SW480 (cell line): ENCODE data around the gene DNAH3.
"Not testable (repeated sequence)": the region's sequence is repeated elsewhere in the genome, so short reads cannot be mapped to it uniquely, and the experiment has no call there.

Experiments used
- DNase-seq: peaks from one replicate; pipeline ENCODE4 v3.0.0-alpha.2; 2016; ENCODE audit warnings: low spot score

DNAH3 gene

DNA sequence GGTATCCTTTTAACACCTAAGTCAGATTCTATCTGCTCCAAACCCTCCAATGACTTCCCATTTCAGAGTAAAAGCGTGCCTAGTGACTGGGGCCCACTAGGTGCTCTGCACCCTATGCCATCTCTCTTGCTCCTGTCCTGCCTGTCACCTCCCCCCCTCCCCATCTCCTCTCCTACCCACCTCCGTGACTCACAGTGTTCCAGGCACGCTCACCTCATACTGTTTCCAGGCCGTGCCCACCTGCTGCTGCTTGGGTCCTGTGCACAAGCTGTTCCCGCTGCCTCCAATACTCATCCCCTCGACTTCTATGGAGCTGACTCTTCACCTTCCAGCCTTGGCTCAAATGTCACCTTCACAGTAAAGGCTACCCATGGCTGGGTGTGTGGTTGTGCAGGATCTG lies 21.7 kb downstream of the DNAH3 start:
- DNase-seq = no peak

DNA sequence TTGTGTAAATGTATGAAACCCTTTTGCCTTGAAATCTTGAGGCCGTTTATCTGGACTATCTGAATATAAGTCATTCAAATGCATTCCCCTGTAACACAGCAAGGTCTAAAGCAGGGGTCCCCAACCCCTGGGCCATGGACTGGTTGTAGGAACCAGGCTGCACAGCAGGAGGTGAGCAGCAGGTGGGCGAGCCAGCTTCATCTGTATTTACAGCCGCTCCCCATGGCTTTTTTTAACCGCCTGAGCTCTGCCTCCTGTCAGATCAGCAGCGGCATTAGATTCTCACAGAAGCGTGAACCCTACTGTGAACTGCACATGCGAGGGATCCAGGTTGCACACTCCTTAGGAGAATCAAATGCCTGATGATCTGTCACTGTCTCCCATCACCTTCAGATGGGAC lies 24.1 kb downstream of the DNAH3 start:
- no peak for DNase-seq

DNA sequence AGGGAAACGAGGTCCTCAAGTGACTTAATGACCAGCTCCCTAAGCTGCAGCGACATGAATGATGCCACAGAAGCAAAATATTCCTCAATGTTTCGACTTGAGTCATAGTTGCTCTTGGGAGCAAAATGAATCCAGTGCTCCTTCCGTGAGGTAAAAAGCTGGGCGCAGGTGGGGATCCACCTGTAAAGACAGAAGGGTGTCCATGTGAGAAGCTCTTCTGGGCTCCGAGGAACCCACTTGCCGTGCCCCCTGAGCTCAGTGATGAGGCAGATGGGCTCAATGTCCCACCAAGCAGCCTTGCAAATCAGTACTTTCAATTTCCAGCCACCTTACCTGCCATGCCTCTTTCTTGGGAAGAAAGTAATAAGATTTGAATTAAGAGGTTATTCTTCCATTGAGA lies 25.5 kb downstream of the DNAH3 start:
- DNase-seq = no peak

DNA sequence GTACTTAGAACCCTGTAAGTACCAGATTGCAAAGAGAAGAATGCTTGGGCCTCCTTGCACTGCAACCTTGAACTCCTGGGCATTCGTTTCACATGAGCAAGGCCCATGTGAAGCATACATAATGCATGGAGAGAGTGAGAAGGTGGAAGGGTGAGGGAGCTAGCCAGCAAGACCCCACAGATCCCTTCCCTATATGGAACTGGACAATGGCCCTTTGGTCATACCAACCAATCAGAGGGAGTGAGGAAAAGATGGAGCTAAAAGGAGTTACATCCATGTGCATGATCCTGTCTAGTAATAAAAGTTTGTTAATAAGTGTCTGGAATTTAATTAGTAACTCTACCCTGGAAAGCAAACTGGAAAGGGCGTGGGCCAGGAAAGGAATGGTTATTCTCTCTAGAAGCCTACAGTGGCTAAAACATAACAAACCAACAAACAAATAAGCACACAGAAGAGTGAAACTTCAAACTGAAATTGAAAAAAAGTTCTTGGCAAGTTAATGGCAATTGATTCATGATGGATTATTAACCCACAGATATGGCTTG lies 29.6 kb downstream of the DNAH3 start:
- no peak for DNase-seq

DNA sequence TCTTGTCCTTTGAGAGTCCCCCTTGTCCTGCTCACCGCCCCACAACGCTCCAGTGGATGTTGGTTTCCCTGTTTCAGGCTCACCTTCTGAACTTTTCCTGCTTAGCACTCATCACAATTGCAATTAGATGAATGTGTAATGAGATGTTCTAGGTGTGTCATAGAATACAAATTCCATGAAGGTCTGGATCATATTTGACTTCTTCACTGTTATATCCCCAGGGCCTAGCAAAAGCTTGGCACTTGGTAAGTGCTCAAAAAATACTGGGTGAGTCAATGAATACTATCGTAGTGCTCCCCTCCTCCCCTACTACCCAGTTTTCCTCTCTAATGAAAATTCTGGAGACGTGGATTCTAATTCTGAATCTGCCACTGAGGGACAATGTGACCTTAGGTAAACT lies 33.1 kb downstream of the DNAH3 start:
- no peak for DNase-seq

DNA sequence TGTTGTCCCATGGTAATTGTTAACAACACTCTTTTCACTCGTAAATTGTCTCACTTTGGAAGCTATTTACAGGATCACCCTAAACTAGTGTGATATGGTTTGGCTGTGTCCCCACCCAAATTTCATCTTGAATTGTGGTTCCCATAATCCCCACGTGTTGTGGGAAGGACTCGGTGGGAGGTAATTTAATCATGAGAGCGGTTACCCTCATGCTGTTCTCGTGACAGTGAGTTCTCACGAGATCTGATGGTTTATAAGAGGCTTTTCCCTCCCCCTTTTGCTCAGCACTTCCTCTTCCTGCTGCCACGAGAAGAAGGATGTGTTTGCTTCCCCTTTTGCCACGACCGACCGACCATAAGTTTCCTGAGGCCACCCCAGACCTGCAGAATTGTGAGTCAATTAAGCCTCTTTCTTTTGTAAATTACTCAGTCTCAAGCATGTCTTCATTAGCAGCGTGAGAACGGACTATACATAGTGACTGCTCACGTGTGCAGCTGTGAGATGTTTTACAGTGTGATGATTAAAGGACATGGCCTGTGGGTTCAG lies 34.4 kb downstream of the DNAH3 start:
- DNase-seq = no peak

DNA sequence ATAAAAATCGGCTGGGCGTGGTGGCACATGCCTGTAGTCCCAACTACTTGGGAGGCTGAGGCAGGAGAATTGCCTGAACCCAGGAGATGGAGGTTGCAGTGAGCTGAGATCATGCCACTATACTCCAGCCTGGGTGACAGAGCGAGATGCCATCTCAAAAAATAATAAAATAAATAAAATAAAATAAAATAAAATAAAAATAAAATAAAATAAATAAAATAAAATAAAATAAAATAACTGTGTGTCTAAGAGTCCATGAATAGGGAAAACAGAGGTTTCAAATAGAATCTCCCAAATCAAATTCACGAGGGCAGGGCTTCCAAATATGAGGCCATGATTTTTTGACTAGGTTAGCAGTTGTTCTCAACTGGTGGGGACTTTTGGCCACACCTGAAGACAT lies 35.1 kb downstream of the DNAH3 start:
- not testable (repeated sequence) for DNase-seq

DNA sequence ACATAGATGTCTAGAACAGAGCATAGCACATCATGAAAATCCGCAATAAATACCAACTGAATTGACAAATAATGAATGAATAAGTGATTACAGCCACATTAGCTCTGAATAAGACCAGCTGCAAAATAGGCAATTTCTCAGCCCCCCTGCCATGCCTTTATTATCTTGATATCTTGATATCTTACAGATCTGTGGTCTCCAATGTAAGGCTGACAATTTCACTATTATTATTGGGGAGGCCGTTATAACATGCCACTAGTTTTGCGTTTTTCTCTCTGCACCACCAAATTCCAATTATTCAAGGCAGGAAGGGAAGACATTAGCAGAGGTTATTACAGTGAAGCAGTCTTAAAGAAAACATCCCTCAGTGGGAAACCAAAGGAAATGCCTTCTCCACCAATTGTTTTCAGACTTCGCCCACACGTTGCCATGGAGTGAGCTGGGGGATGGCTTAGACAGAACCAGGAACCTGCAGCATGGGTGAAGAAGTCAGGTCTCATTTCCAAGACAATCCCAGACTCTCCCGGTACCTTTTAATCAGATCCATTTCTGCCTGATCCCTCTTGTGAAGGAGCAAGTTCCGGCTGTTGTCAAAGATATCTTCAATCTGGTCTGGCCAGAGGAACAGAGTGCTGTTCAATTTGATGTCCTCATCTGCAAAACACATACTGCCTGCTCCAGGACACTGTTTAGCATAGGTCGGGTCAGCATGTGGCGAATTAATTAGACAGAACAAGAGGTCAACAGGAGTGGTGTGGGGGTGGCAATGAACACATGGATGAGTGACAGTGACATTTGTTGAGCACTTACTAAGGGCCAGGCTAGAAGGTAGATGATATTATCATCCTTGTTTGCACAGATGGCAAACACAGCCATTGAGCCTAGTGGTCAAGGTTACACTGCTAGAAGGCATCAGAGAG lies 46.4 kb downstream of the DNAH3 start:
- peak; percentile 6 for DNase-seq

DNA sequence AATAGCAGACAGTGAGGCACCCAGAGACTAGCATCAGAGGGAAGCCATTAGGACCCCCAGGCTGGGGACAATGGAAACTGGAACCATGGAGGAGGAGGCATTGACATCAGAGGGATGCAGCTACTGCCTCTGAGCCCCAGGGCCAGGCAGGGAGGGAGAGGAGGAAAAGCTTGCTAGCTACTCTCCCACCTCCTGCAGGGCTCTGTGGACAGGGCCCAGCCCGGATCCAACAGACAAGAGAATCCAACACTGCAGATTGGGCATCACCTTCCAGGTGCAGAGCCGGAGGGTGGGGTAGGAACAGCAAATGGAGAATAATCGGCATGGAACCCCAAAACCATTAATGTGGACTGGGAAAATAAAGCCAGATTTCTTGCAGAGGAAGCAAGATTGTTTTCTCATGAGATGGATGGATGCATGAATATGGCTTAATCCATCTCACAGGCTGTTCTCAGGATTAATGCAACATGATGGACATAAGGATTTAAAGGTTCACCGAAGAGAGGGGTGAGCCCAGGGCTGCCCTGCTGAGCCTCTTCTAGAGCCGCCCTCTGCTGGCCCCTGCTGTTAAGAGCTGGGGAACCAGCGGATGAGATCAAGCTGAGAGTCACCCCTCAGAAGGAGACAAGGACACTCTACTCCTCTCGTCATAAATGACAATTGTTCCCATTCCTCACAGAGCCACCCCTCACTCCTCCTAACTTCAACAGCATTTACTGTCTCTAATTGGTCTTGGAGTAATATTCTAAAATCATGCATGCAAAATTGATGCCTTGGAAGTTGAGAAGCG lies 48.8 kb downstream of the DNAH3 start:
- DNase-seq = peak; percentile 36

DNA sequence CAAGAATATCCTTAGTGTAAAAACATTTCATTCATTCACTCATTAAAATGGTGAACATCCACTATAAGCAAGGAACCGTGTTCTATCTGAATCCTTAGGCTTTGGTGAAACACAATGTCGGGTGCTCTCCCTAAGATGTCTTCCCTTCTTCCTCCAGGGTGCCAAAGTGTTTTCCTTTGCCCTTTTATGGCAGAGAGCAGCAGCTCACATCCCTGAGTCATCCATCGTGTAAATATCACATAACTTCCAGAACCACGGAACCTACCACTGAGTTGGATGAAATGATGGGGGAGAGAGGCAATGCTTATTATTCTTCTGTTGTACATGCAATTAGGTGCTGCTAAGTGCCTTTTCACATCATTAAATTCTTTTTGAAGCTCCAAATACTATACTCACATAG lies 50.2 kb downstream of the DNAH3 start:
- peak; percentile 48 for DNase-seq

DNA sequence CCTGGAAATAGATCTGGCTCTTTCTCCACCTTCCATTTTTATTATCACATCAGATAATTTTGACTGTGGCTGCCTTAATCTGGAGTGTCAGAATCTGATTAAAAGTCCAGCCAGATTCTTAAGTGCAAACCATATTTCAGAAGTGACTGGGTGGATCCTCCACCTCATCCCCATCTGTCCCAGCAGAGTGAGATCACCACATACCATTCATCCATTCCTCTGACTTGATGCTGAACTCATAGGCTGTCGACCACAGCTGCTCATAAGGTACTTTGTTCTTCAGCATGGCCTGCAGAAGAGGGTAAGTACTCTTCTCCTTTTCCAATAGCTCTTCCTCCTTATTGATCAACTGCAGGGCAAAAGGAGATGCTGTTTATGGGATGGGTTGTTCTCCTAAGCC lies 53.5 kb downstream of the DNAH3 start:
- no peak for DNase-seq

DNA sequence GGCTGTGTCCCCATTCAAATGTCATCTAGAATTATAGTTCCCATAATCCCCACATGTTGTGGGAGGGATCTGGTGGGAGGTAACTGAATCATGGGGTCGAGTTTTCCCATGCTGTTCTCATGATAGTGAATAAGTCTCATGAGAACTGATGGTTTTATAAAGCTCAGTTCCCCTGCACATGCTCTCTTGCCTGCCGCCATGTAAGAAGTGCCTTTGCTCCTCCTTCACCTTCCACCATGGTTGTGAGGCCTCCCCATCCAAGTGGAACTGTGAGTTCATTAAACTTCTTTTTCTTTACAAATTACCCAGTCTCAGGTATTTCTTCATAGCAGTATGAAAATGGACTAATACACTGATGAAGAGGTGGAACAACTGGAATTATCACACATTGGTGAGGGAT lies 55.9 kb downstream of the DNAH3 start:
- not testable (repeated sequence) for DNase-seq

DNA sequence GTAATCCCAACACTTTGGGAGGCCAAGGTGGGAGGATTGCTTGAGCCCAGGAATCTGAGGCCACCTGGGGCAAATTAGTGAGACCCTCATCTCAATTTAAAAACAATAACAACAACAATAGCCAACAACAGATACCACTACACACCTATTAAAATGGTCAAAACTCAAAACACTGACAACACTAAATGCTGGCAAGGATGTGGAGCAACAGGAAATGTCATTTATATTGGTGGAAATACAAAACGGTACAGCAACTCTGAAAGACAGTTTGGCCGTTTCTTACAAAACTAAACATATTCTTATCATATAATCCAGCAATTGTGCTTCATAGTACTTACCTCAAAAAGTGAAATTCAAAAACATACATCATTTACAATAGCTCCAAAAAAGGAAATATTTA lies 57.7 kb downstream of the DNAH3 start:
- no peak for DNase-seq

DNA sequence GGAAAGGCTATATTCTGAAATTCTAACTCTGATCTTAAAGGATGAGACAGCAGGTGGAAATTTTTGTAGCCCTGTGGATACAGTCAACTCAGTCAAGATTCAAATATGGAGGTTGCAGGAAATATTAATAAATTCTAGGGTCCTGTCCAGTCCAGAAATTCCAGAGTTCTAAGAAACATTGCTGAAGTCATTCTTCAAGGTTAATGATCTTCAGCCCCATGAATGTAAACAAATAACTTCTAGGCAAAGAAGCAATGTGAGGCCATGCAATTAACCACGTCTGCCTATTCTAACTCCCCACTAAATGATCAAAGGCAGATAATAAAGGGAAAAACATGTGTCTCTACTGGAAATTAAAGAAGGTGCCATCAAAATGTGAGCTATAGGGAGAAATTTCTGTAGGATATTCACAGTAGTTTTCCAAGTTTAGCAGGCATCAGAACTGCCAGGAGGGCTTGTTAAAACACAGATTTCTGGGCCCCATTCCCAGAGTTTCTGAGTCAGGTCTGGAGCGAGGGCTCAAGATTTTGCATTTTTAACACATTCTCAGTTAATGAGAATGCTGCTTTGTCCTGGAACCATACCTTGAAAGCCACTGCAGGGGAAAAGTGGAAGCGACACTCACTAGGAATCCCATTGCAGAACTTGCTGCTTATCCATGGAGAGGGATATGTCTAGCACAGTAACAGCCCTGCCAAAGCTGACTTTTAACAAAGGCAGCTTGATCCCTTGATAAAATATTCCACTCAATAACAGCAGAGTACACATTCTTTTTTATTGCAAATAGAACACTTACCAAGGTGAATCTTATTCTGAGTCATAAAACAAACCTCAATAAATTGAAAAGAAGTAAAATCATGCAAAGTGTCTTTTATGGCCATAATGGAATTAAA lies 61.8 kb downstream of the DNAH3 start:
- no peak for DNase-seq

DNA sequence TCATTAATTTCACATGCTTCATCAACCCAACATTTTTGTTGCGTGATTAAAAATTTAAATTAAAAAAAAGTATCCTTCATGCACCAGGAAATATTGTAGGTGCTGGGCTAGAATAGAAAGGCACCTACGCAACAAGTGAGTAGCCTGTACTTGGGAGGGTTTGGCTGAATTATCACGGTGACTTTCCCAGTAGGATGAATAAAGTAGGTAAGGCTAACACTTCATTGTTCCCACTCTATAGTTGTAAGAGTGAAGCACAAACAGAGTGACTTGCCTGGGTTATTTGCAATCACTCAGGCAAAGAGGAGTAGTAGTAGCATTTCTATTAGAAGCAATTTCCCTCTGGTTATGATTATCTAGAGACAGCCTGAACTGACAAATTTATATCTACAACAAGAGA lies 62.5 kb downstream of the DNAH3 start:
- DNase-seq = no peak

DNA sequence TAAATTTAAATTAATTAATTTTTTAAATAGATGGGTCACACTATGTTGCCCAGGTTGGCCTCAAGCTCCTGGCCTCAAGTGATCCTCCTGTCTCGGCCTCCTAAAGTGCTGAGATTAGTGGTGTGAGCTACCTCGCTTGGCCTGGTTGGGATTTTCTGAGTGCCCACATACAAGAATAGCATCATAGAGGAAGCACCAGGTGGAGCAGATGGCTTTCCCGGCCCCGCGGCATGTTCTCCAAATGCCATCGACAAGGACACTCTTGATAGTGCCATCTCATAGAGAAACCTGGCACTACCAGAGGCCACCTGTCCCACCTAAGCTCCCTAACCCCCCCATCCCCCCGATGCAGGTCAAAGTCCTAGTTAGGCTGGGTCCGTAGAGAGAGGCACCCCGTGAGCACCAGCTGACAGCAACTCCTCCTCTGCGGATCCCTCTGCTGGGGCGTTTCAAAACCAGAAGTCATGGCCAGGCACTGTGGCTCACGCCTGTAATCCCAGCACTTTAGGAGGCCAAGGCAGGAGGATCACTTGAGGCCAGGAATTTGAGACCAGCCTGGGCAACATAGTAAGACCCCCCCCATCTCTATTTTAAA lies 65.9 kb downstream of the DNAH3 start:
- no peak for DNase-seq

DNA sequence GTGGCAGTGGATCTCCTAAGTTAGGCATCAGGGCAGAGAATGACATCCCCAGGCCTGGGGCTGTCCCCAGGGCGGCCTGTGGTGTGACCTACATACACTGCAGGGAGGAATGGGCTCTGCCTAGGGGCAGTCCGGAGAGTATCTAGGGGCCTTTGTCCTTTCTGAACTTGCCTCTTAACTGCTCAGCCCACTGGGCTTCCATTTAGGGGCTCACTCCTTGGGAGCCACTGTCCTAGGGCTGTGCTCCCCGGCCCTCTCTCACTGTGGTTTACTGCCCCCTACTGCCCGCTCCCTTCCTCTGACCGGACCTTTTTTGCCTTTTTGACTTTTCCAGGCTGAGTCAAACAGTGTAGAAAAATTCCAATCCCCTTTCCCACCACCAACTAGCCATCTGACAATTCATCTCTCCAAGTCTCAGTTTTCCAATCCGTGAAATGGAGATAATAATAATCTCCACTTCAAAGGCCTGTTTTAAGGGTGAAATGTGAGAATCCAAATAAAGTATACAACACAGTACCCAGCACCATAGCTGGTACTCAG lies 66.8 kb downstream of the DNAH3 start:
- peak; percentile 44 for DNase-seq

DNA sequence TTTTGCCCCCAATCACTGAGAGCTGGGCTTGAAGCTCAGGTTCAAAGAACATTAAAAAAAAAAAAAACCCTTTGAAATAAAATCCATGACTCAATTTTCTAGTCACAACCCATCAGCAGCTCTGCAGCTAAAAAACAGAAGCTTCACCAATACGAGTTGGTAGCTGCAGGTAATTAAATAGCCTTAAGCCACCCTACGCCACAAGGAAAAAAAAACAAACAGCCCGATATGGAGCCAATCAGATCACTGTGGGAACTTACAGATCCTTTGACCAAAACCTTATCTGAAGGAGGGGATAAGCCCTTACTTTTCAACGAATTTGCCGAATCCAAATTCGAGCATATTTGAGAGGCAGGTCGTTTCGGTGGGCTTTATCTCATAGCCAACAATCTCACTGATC lies 69.3 kb downstream of the DNAH3 start:
- no peak for DNase-seq

DNA sequence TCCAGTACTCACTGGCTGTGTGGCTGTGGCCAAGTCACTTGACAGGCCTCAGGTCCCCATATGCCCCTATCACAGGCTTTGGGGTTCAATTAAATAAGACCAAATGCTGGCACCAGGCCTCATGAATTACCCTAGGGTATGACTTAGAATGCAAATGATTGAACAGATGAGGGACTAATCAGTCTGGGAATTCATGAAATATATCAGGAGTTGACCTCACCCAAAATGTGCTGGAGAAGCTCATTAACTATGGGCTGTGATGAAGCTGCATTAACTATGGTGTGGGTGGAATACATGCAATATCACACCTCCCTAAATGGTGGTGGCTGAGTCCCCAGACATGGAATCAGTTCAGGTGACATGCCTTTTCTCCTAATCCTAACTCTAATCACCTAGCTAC lies 72.1 kb downstream of the DNAH3 start:
- DNase-seq = no peak

DNA sequence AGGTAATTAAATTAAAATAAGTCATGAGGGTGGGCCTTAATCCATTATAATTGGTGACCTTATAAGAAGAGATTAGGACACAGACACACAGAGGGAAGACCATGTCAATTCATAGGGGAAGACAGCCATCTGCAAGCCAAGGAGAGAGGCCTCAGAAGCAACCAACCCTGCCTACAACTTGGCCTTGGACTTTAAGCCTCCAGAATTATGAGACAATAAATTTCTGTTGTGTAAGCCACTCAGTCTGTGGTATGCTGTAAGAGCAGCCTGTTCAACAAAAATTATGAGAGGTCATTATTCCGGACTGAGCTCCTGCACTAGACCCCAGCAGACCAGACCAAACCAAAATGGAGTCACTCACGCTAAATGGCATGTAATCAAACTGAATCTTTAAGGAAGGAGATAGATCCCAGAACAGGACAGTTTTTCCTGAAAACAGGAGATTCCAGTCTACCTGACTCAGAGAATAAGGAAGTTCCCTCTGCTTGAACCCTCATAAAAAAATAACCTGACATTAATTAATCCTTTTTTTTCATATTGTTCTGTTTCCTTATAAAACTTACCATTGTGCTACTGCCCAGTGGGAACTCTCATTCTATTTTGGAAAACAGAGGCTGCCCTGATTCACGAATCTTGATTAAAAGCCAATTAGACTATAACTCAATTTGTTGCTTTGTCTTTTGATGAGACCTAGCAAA lies 74.3 kb downstream of the DNAH3 start:
- no peak for DNase-seq
